Pancreas (tissue), 10 donors: ENCODE measurements around the gene RCSD1. TPM values are rescaled to one million over a fixed set of nuclear protein-coding genes. Genes with fewer than 3 reads are reported as not detected.

ENCODE experiments used
- ATAC-seq, 4 donors: fragments of 200-7000 bp; cut with Tn5 transposase; one replicate each; pipeline versions ENCODE4 v1.8.0 to v1.9.1; 2020; ENCODE audit warnings: mild to moderate bottlenecking in 4 of 4, moderate library complexity in 4 of 4
- DNase-seq, 6 donors: peaks; one replicate each; pipeline ENCODE4 v3.0.0-alpha.2; 2020
- FAIRE-seq: peaks from 2 replicates; lab custom pipeline; 2012; peaks lifted over from hg19 to GRCh38; lab: Jason Lieb, UNC
- H3K27ac ChIP-seq, 4 donors: fragments of 200-600 bp; sonication (generic); 1 replicate in 3 of 4; 2 replicates in 1 of 4; pipeline versions ENCODE4 v1.5.0 to v1.8.0; 2020
- H3K27me3 ChIP-seq, 4 donors: fragments of 200-600 bp; one replicate each; pipeline ENCODE4 v1.8.0; 2021
- H3K36me3 ChIP-seq, 3 donors: fragments of 200-600 bp; sonication (generic) in 1 of 3; one replicate each; pipeline versions ENCODE4 v1.5.0 to v1.8.0; 2020 to 2021
- H3K4me1 ChIP-seq, 3 donors: fragments of 200-600 bp; one replicate each; pipeline ENCODE4 v1.8.0; 2021
- H3K4me3 ChIP-seq, 4 donors: fragments of 200-600 bp; sonication (generic) in 2 of 4; one replicate each; pipeline versions ENCODE4 v1.5.0 to v1.8.0; 2020 to 2021
- H3K9me3 ChIP-seq, 4 donors: fragments of 200-600 bp; one replicate each; pipeline ENCODE4 v1.8.0; 2021
- WGBS, 2 donors: extraction: QIAGEN DNeasy Blood & Tissue Kit; methylation state at CpG; one replicate each; pipeline ENCODE4 v1.1.7; 2013; 5-methylcytosine and 5-hydroxymethylcytosine counted together
- intact Hi-C, 3 donors: fragments of 100-400 bp; cut with DNase I; formaldehyde crosslinking; loops; one replicate each; pipeline versions ENCODE4 v1.11.1 to v1.14.2; 2022
- polyA plus RNA-seq, 2 donors: library from polyadenylated mRNA; stranded (reverse); fragments of 200-250 nt; gene quantifications; one replicate each; pipeline ENCODE4 v1.2.3, GENCODE V29; 2013
- total RNA-seq, 6 donors: library from RNA; stranded (reverse); fragmentation: NEBNext Ultra II Directional in 4 of 6; extraction: Animal tissue kit (Norgen Biotek cat#: 25700) in 4 of 6; gene quantifications; one replicate each; pipeline versions ENCODE4 v1.2.1 to v1.2.4, GENCODE V29; 2021 to 2023
- TF ChIP-seq, protein P1 (sequence below), 4 donors: fragments of 200-600 bp; sonication (generic) in 3 of 4; IDR thresholded peaks; one replicate each; pipeline versions ENCODE4 v1.5.0 to v1.8.0; 2021; ENCODE audit warnings: antibody characterized with exemption in 4 of 4
- donor health status: healthy with polysubstance abuse.
- donor health status: DM: no; HTN: no; CAD: no; lungs with moderate emphysema.
- donor health status: DM: no; HTN: no; CAD: no.
- donor health status: control.
- donor health status: control.
- donor health status: Bipolar disorder and iron deficiency.
- donor health status: DM: yes; HTN: yes; CAD: no.
- donor health status: DM: no; HTN: no; CAD: no.
- donor health status: DM: no; HTN: no; CAD: no.
- donor health status: DM: yes; HTN: yes; CAD: no.

The RCSD1 gene
- total and polyA plus RNA-seq, 8 donors: 0.59 to 6.7 (median 1.6) TPM

GRCh38 chr1:167676205-167676915 lies 46.3 kb downstream of the RCSD1 start:
- H3K27me3 ChIP-seq: no peaks in the 10 kb centered on the region
- no peaks in the 10 kb centered on the region for H3K4me1 ChIP-seq
- H3K27ac ChIP-seq: no peak overlapping the region
- 87 to 91% methylated on average over 2 of the region's 2 CpGs for WGBS, 2 donors
- H3K9me3 ChIP-seq: no peaks in the 10 kb centered on the region
- no peak overlapping the region for H3K4me3 ChIP-seq
- FAIRE-seq (no peak), DNase-seq (no peak), ATAC-seq (no peak)
- H3K36me3 ChIP-seq: no peaks in the 10 kb centered on the region
- intact Hi-C loops: no loop called here
- TF ChIP-seq, protein P1, sequence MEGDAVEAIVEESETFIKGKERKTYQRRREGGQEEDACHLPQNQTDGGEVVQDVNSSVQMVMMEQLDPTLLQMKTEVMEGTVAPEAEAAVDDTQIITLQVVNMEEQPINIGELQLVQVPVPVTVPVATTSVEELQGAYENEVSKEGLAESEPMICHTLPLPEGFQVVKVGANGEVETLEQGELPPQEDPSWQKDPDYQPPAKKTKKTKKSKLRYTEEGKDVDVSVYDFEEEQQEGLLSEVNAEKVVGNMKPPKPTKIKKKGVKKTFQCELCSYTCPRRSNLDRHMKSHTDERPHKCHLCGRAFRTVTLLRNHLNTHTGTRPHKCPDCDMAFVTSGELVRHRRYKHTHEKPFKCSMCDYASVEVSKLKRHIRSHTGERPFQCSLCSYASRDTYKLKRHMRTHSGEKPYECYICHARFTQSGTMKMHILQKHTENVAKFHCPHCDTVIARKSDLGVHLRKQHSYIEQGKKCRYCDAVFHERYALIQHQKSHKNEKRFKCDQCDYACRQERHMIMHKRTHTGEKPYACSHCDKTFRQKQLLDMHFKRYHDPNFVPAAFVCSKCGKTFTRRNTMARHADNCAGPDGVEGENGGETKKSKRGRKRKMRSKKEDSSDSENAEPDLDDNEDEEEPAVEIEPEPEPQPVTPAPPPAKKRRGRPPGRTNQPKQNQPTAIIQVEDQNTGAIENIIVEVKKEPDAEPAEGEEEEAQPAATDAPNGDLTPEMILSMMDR (IDR thresholded peaks at IDR 0.05): no peak

DNA sequence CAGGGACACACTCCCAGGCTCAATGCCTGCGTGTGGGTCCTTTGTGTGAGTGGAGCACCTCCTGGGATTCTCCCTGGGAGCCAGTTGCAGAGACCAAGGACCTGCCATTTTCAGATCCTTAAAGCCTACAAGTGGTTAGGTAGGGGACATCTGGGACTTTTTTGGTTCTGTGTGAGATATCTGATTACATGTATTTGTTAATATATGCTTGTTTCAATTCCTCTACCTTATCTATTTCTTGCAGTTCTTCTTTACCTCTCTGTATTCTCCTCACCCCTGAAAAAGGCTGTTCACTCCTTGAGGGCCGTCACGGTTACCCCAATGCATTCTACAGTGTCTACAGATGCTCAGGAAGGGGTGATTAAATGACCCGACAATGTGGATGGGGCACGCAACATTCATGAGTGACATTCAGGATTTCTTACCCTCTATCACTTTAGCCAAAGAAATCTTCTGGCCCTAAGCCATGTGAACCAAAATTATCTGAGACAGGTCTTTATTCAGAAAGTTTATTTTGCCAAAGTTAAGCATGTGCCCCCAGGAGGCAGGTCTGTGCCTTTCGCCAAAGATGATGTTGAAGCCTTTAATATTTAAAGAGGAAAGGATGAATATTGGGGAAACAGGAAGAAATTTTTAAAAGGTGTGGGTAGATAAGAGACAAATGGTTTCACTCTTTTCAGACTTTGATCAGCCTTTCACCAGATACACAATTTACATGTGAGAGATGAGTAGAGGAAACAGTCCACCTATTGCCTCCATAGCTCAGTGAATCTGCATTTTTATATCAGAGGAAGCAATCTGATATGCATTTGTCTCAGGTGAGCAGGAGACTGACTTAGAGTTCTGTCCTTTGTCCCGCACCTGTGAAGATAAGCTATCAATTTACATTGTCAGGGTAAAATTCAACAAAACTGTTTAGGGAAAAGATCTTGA lies 47.1 kb downstream of the RCSD1 start:
- FAIRE-seq: no peak
- TF ChIP-seq, protein P1 (IDR thresholded peaks at IDR 0.05): no peak
- intact Hi-C loops: no loop called here

GRCh38 chr1:167678422-167678821 lies 48.4 kb downstream of the RCSD1 start:
- H3K4me3 ChIP-seq: no peak overlapping the region
- intact Hi-C loops: no loop called here
- ATAC-seq (no peak), DNase-seq (no peak), FAIRE-seq (no peak)
- TF ChIP-seq, protein P1 (IDR thresholded peaks at IDR 0.05): no peak
- no peaks in the 10 kb centered on the region for H3K4me1 ChIP-seq
- no peaks in the 10 kb centered on the region for H3K36me3 ChIP-seq
- H3K9me3 ChIP-seq: no peaks in the 10 kb centered on the region
- no peaks in the 10 kb centered on the region for H3K27me3 ChIP-seq
- WGBS, 2 donors: 84 to 85% methylated on average over 10 of the region's 10 CpGs
- no peak overlapping the region for H3K27ac ChIP-seq

More for the DNA sequence above, 47.1 kb downstream of the RCSD1 start:
- no peak for ATAC-seq
- Histone ChIP-seq H3K36me3 (no peaks in the 10 kb centered on the region), H3K4me3 (no peak overlapping the region), H3K27ac (no peak overlapping the region), H3K9me3 (no peaks in the 10 kb centered on the region), H3K27me3 (no peaks in the 10 kb centered on the region), H3K4me1 (no peaks in the 10 kb centered on the region)
- no peak for DNase-seq
- WGBS, 2 donors: 78 to 85% methylated on average over 7 of the region's 7 CpGs

DNA sequence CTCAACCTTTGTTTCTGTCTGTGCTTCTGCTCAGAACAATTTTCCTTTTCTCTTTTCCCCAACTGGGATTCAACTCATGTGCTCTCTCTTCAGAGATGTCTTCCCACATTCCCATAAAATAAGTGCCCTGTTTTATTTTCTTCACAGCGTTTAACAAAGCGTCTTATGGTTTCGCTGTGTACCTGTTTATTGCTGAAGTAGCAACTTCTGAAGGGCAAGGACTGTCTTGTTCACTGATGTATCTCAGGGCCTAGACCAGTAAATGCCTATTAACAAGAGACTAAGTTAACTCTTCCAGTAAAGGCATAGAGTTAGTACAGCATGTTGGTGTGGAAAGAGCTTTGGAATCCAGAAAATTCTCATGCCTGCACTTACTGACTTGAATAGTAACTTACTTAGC lies 48.8 kb downstream of the RCSD1 start:
- Histone ChIP-seq H3K27ac (no peak overlapping the region), H3K4me1 (no peaks in the 10 kb centered on the region), H3K36me3 (no peaks in the 10 kb centered on the region), H3K27me3 (no peaks in the 10 kb centered on the region), H3K4me3 (no peak overlapping the region), H3K9me3 (no peaks in the 10 kb centered on the region)
- WGBS, 2 donors: 97 to 98% methylated on average over 3 of the region's 3 CpGs
- TF ChIP-seq, protein P1 (IDR thresholded peaks at IDR 0.05): no peak
- no peak for DNase-seq
- intact Hi-C loops: no loop called here
- FAIRE-seq: no peak
- no peak for ATAC-seq
